B cell (primary cell): ENCODE results near the gene KDM3A. TPM values are rescaled to one million over a fixed set of nuclear protein-coding genes. Genes with fewer than 3 reads are reported as not detected.

Experiments used
- ATAC-seq: fragments of 200-7000 bp; cut with Tn5 transposase; one replicate; pipeline ENCODE4 v1.10.0; 2021; ENCODE audit warnings: low read depth, mild to moderate bottlenecking, moderate number of reproducible peaks, moderate library complexity
- CTCF ChIA-PET: fragments of 350-600 bp; sonication (Branson Sonifier 250); formaldehyde crosslinking; loops from one replicate; lab custom pipeline; 2021; ENCODE audit warnings: antibody characterized with exemption, inconsistent platforms; lab: Charles Lee
- POLR2A ChIA-PET: fragments of 350-600 bp; sonication (Branson Sonifier 250); formaldehyde crosslinking; loops from one replicate; lab custom pipeline; 2021; ENCODE audit warnings: antibody characterized with exemption; lab: Charles Lee
- DNase-seq: peaks from one replicate; pipeline ENCODE4 v3.0.0; 2013
- H2AFZ ChIP-seq: 2 replicates; pipeline ENCODE4 v1.6.1; 2012; ENCODE audit warnings: mild to moderate bottlenecking, low read depth, low read length; ENCODE audit not compliant: insufficient read depth, poor library complexity, severe bottlenecking
- H3K27ac ChIP-seq, 2 donors: 1 replicate in 1 of 2; 2 replicates in 1 of 2; pipeline ENCODE4 v1.5.1; 2012 to 2013; ENCODE audit warnings: low read length in 2 of 2, mild to moderate bottlenecking in 2 of 2, moderate library complexity in 1 of 2
- H3K27me3 ChIP-seq, 4 experiments: fragments of 200-600 bp in 1 of 4; sonication (generic) in 1 of 4; replicated peaks in 1 of 4; 1 replicate in 2 of 4; 2 replicates in 2 of 4; pipeline versions ENCODE4 v1.6.1 to v1.7.0; 2013 to 2016; ENCODE audit warnings: low read length in 3 of 4, mild to moderate bottlenecking in 2 of 4, mixed read lengths in 1 of 4, moderate library complexity in 1 of 4; ENCODE audit not compliant: insufficient read depth in 4 of 4, control insufficient read depth in 3 of 4; ENCODE audit errors: control extremely low read depth in 1 of 4
- H3K36me3 ChIP-seq, 2 experiments: replicated peaks in 1 of 2; 1 replicate in 1 of 2; 2 replicates in 1 of 2; pipeline versions ENCODE4 v1.6.1 to v1.7.1; 2013; ENCODE audit warnings: low read length in 1 of 2; ENCODE audit not compliant: insufficient read depth in 2 of 2, control insufficient read depth in 1 of 2; ENCODE audit errors: control extremely low read depth in 1 of 2, extremely low read depth in 1 of 2
- H3K4me1 ChIP-seq, 2 donors: fragments of 200-600 bp in 1 of 2; sonication (generic) in 1 of 2; 1 replicate in 1 of 2; 2 replicates in 1 of 2; pipeline versions ENCODE4 v1.5.1 to v1.6.1; 2013 to 2017; ENCODE audit warnings: low read length in 2 of 2; ENCODE audit not compliant: control insufficient read depth in 2 of 2, insufficient read depth in 2 of 2
- H3K4me2 ChIP-seq: replicated peaks from 2 replicates; pipeline ENCODE3; 2012; ENCODE audit warnings: mild to moderate bottlenecking, low read depth, low read length; ENCODE audit not compliant: poor library complexity, severe bottlenecking
- H3K4me3 ChIP-seq, 5 experiments: fragments of 200-600 bp in 1 of 5; sonication (generic) in 1 of 5; 1 replicate in 3 of 5; 2 replicates in 2 of 5; pipeline versions ENCODE4 v1.5.1 to v1.7.0; 2011 to 2016; ENCODE audit warnings: low read length in 4 of 5, mild to moderate bottlenecking in 4 of 5, low read depth in 2 of 5, control low read depth in 1 of 5, moderate library complexity in 1 of 5; ENCODE audit not compliant: insufficient read depth in 1 of 5; ENCODE audit errors: control extremely low read depth in 1 of 5, extremely low read depth in 1 of 5
- H3K79me2 ChIP-seq: fragments of 200-600 bp; sonication (generic); one replicate; pipeline ENCODE4 v1.6.0; 2016; ENCODE audit warnings: low read length; ENCODE audit not compliant: control insufficient read depth, insufficient read depth
- H3K9ac ChIP-seq: fragments of 200-600 bp; sonication (generic); 2 replicates; pipeline ENCODE4 v1.6.1; 2017; ENCODE audit warnings: mild to moderate bottlenecking, low read length, moderate library complexity
- H3K9me3 ChIP-seq, 3 donors: one replicate each; pipeline versions ENCODE4 v1.6.1 to v1.7.1; 2013; ENCODE audit warnings: low read length in 2 of 3; ENCODE audit not compliant: control insufficient read depth in 2 of 3, insufficient read depth in 1 of 3; ENCODE audit errors: control extremely low read depth in 1 of 3
- H4K20me1 ChIP-seq: 2 replicates; pipeline ENCODE4 v1.6.0; 2012; ENCODE audit warnings: mild to moderate bottlenecking, low read length; ENCODE audit not compliant: insufficient read depth, control insufficient read depth, poor library complexity, severe bottlenecking
- H3K27ac Mint-ChIP-seq: one replicate; pipeline ENCODE4 v1.8.0; 2021; ENCODE audit warnings: mixed read lengths
- H3K27me3 Mint-ChIP-seq: one replicate; pipeline ENCODE4 v1.8.0; 2021; ENCODE audit warnings: mixed read lengths
- H3K4me1 Mint-ChIP-seq: one replicate; pipeline ENCODE4 v1.8.0; 2021; ENCODE audit warnings: mixed read lengths
- H3K4me3 Mint-ChIP-seq: one replicate; pipeline ENCODE4 v1.8.0; 2021; ENCODE audit warnings: mixed read lengths
- H3K9me3 Mint-ChIP-seq: one replicate; pipeline ENCODE4 v1.8.0; 2022; ENCODE audit warnings: mixed read lengths; ENCODE audit not compliant: insufficient read depth
- CTCF ChIP-seq: fragments of 200-600 bp; IDR thresholded peaks from one replicate; pipeline ENCODE4 v1.8.0; 2022; ENCODE audit warnings: antibody characterized with exemption, mild to moderate bottlenecking
- EZH2 ChIP-seq: IDR thresholded peaks from 2 replicates; pipeline ENCODE4 v1.6.1; 2012; ENCODE audit warnings: borderline replicate concordance, low read depth, mild to moderate bottlenecking, moderate library complexity, low read length; ENCODE audit not compliant: insufficient read depth, poor library complexity, severe bottlenecking
- WGBS: methylation state at CpG from one replicate; pipeline ENCODE4 v1.1.5; 2013; ENCODE audit warnings: missing lambda C conversion rate; ENCODE audit not compliant: insufficient coverage; 5-methylcytosine and 5-hydroxymethylcytosine counted together
- intact Hi-C: fragments of 100-400 bp; cut with micrococcal nuclease; formaldehyde crosslinking; loops from one replicate; pipeline ENCODE4 v1.10.0; 2022
- polyA plus RNA-seq: library from polyadenylated mRNA; depleted of rRNA; stranded (reverse); fragments of >200 nt; gene quantifications from 2 replicates; pipeline ENCODE4 v1.2.3, GENCODE V29; 2012
- total RNA-seq, 2 donors: library from RNA; stranded (reverse); fragments of 120-200 nt in 1 of 2; gene quantifications; 1 replicate in 1 of 2; 2 replicates in 1 of 2; pipeline versions ENCODE4 v1.2.3 to v1.2.4, GENCODE V29; 2013 to 2022

KDM3A gene
- total and polyA plus RNA-seq, 2 donors (not counting 1 experiment from before 2014, with no cell fraction given) = 27.7 to 107 TPM

GRCh38 chr2:86471637-86472036 is 30.5 kb downstream of the KDM3A start:
- Histone ChIP-seq H3K79me2 (peaks cover 4% of the 10 kb centered on the region), H4K20me1 (peaks cover 8% of the 10 kb centered on the region), H3K4me2 (no peak overlapping the region), H3K9ac (no peak overlapping the region), H3K4me3 (no peak overlapping the region), H3K9me3 (no peaks in the 10 kb centered on the region), H3K36me3 (peaks cover 35 to 87% of the 10 kb centered on the region in 2 experiments), H2AFZ (no peak overlapping the region), H3K27me3 (no peaks in the 10 kb centered on the region), H3K4me1 (no peaks in the 10 kb centered on the region), H3K27ac (no peak overlapping the region)
- ChIA-PET CTCF (interaction anchor here (0.6 kb wide), 1 partner anchor 344 kb away, joined by 3 read pairs; no protein-coding TSS in a partner anchor), POLR2A (no interaction called here)
- Mint-ChIP-seq H3K9me3 (no peaks in the 10 kb centered on the region), H3K4me3 (no peak overlapping the region), H3K4me1 (no peaks in the 10 kb centered on the region), H3K27me3 (no peaks in the 10 kb centered on the region), H3K27ac (no peak overlapping the region)
- ATAC-seq (no peak), DNase-seq (no peak)
- intact Hi-C loops = no loop called here
- TF ChIP-seq EZH2 = no peak
- TF ChIP-seq CTCF = no peak
- no CpG with 5 or more reads among the region's 6 CpGs for WGBS

- Histone ChIP-seq H3K36me3 (peaks cover 32 to 93% of the 10 kb centered on the region in 2 experiments), H3K9ac (no peak overlapping the region), H3K4me3 (no peak overlapping the region), H3K4me1 (no peaks in the 10 kb centered on the region), H3K27me3 (no peaks in the 10 kb centered on the region), H2AFZ (no peak overlapping the region), H3K9me3 (no peaks in the 10 kb centered on the region), H3K79me2 (peaks cover 4% of the 10 kb centered on the region), H3K27ac (no peak overlapping the region), H3K4me2 (no peak overlapping the region), H4K20me1 (no peaks in the 10 kb centered on the region)
- intact Hi-C loops = no loop called here
- no peaks in the 10 kb centered on the region for H3K27me3 Mint-ChIP-seq
- H3K4me1 Mint-ChIP-seq = no peaks in the 10 kb centered on the region
- DNase-seq (no peak), ATAC-seq (no peak)
- H3K4me3 Mint-ChIP-seq = no peak overlapping the region
- ChIA-PET CTCF (no interaction called here), POLR2A (no interaction called here)
- TF ChIP-seq CTCF (no peak), EZH2 (no peak)
- no peak overlapping the region for H3K27ac Mint-ChIP-seq
- H3K9me3 Mint-ChIP-seq = no peaks in the 10 kb centered on the region
Measured at GRCh38 chr2:86476092-86476491, 34.9 kb downstream of the KDM3A start.
